ENCODE results near the gene TAGAP. TPM values are rescaled to one million over a fixed set of nuclear protein-coding genes. Genes with fewer than 3 reads are reported as not detected.

TAGAP gene
- total and polyA plus RNA-seq, 2 donors (not counting 1 experiment from before 2014, with no cell fraction given): 167 to 242 TPM

DNA sequence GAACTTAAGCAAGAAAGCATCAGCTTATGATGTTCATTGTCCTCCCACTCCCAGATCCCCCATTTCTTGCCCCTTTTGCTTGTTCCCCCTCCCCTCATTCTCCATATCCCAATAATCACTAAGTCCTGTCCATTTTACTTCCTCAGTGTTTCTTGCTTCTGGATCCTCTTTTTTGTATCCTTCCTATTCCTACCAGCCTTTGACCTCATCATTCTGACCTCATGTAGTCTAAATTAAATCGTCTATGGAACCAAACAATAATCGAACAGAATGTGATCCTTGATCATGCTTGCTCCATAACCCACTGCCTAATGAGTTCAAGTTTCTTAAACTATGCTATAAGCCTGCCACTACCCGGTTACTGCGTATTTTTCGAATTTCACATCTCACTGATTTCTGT is 39.4 kb downstream of the TAGAP start:
- Histone ChIP-seq H2AFZ (ENCODE audit: insufficient read depth, low read depth, low read length, poor library complexity, severe bottlenecking) (no peak overlapping the region), H3K27ac (ENCODE audit: low read length in 2 of 2) (no peak overlapping the region), H3K4me3 (ENCODE audit: control extremely low read depth in 1 of 5, extremely low read depth in 1 of 5, insufficient read depth in 1 of 5, low read depth in 2 of 5, low read length in 4 of 5) (no peak overlapping the region), H3K27me3 (replicated peaks in 1 of 4; ENCODE audit: control extremely low read depth in 1 of 4, control insufficient read depth in 3 of 4, insufficient read depth in 4 of 4, low read length in 3 of 4) (no peaks in the 10 kb centered on the region), H3K4me1 (ENCODE audit: control insufficient read depth in 2 of 2, insufficient read depth in 2 of 2, low read length in 2 of 2) (peaks cover 12 to 21% of the 10 kb centered on the region in 2 donors), H3K9ac (ENCODE audit: low read length) (no peak overlapping the region), H3K36me3 (replicated peaks in 1 of 2; ENCODE audit: control extremely low read depth in 1 of 2, control insufficient read depth in 1 of 2, extremely low read depth in 1 of 2, insufficient read depth in 2 of 2, low read length in 1 of 2) (peaks cover 0 to 1% of the 10 kb centered on the region in 2 experiments), H3K9me3 (ENCODE audit: control extremely low read depth in 1 of 3, control insufficient read depth in 2 of 3, insufficient read depth in 1 of 3, low read length in 2 of 3) (no peaks in the 10 kb centered on the region), H4K20me1 (ENCODE audit: control insufficient read depth, insufficient read depth, low read length, poor library complexity, severe bottlenecking) (no peaks in the 10 kb centered on the region), H3K79me2 (ENCODE audit: control insufficient read depth, insufficient read depth, low read length) (peaks cover 49% of the 10 kb centered on the region), H3K4me2 (replicated peaks; ENCODE audit: low read depth, low read length, poor library complexity, severe bottlenecking) (no peak overlapping the region)
- WGBS (ENCODE audit: insufficient coverage): 97% methylated on average over 5 of the region's 5 CpGs
- no peak for TF ChIP-seq EZH2 (IDR thresholded peaks at IDR 0.05; ENCODE audit: borderline replicate concordance, insufficient read depth, low read depth, low read length, poor library complexity, severe bottlenecking)
- TF ChIP-seq, protein P1, sequence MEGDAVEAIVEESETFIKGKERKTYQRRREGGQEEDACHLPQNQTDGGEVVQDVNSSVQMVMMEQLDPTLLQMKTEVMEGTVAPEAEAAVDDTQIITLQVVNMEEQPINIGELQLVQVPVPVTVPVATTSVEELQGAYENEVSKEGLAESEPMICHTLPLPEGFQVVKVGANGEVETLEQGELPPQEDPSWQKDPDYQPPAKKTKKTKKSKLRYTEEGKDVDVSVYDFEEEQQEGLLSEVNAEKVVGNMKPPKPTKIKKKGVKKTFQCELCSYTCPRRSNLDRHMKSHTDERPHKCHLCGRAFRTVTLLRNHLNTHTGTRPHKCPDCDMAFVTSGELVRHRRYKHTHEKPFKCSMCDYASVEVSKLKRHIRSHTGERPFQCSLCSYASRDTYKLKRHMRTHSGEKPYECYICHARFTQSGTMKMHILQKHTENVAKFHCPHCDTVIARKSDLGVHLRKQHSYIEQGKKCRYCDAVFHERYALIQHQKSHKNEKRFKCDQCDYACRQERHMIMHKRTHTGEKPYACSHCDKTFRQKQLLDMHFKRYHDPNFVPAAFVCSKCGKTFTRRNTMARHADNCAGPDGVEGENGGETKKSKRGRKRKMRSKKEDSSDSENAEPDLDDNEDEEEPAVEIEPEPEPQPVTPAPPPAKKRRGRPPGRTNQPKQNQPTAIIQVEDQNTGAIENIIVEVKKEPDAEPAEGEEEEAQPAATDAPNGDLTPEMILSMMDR (IDR thresholded peaks at IDR 0.05): no peak
- ChIA-PET POLR2A (no interaction called here), CTCF (interaction anchor here (0.7 to 25.2 kb wide), 5 partner anchors 46 to 146 kb away, joined by 3 to 728 read pairs (median 4); no protein-coding TSS in a partner anchor)
- DNase-seq (no peak), ATAC-seq (ENCODE audit: low read depth) (no peak)
- Mint-ChIP-seq H3K4me1 (peaks cover 25% of the 10 kb centered on the region), H3K9me3 (ENCODE audit: insufficient read depth) (no peaks in the 10 kb centered on the region), H3K27me3 (no peaks in the 10 kb centered on the region), H3K4me3 (no peak overlapping the region), H3K27ac (no peak overlapping the region)
- intact Hi-C loops (cut with micrococcal nuclease): no loop called here

DNA sequence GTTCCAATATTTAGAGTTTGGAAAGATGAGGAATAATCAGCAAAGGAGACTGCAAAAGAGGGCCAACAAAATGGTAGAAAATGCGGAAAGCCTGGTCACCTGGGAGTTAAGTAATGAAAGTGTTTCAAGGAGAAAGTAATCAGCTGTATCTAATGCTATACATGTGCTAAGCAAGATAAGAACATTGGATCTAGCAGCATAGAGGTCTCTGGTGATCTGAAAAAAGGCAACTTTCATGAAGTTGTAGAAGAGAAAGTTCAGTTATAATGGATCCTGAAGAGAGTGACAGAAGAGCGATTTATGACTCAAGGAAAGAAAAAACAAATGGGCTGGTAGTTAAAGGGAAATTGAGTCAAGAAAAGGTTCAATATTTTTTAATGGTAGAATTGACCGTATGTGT is 40.2 kb downstream of the TAGAP start:
- no peak overlapping the region for H3K27ac Mint-ChIP-seq
- Histone ChIP-seq H3K4me2 (replicated peaks; ENCODE audit: low read depth, low read length, poor library complexity, severe bottlenecking) (no peak overlapping the region), H3K79me2 (ENCODE audit: control insufficient read depth, insufficient read depth, low read length) (peaks cover 49% of the 10 kb centered on the region), H3K9me3 (ENCODE audit: control extremely low read depth in 1 of 3, control insufficient read depth in 2 of 3, insufficient read depth in 1 of 3, low read length in 2 of 3) (no peaks in the 10 kb centered on the region), H3K36me3 (replicated peaks in 1 of 2; ENCODE audit: control extremely low read depth in 1 of 2, control insufficient read depth in 1 of 2, extremely low read depth in 1 of 2, insufficient read depth in 2 of 2, low read length in 1 of 2) (peaks cover 0 to 1% of the 10 kb centered on the region in 2 experiments), H3K4me3 (ENCODE audit: control extremely low read depth in 1 of 5, extremely low read depth in 1 of 5, insufficient read depth in 1 of 5, low read depth in 2 of 5, low read length in 4 of 5) (no peak overlapping the region), H2AFZ (ENCODE audit: insufficient read depth, low read depth, low read length, poor library complexity, severe bottlenecking) (no peak overlapping the region), H3K27ac (ENCODE audit: low read length in 2 of 2) (no peak overlapping the region), H4K20me1 (ENCODE audit: control insufficient read depth, insufficient read depth, low read length, poor library complexity, severe bottlenecking) (no peaks in the 10 kb centered on the region), H3K9ac (ENCODE audit: low read length) (no peak overlapping the region), H3K27me3 (replicated peaks in 1 of 4; ENCODE audit: control extremely low read depth in 1 of 4, control insufficient read depth in 3 of 4, insufficient read depth in 4 of 4, low read length in 3 of 4) (no peaks in the 10 kb centered on the region), H3K4me1 (ENCODE audit: control insufficient read depth in 2 of 2, insufficient read depth in 2 of 2, low read length in 2 of 2) (peaks cover 14 to 21% of the 10 kb centered on the region in 2 donors)
- no peaks in the 10 kb centered on the region for H3K27me3 Mint-ChIP-seq
- H3K4me1 Mint-ChIP-seq: peaks cover 22% of the 10 kb centered on the region
- no peak for TF ChIP-seq EZH2 (IDR thresholded peaks at IDR 0.05; ENCODE audit: borderline replicate concordance, insufficient read depth, low read depth, low read length, poor library complexity, severe bottlenecking)
- TF ChIP-seq, protein P1 (IDR thresholded peaks at IDR 0.05): no peak
- ATAC-seq (ENCODE audit: low read depth): no peak
- WGBS (ENCODE audit: insufficient coverage): 64% methylated on average over 3 of the region's 3 CpGs
- no peaks in the 10 kb centered on the region for H3K9me3 Mint-ChIP-seq (ENCODE audit: insufficient read depth)
- intact Hi-C loops (cut with micrococcal nuclease): no loop called here
- DNase-seq: no peak
- POLR2A ChIA-PET: no interaction called here
- CTCF ChIA-PET: interaction anchor here (15.2 to 25.2 kb wide), 2 partner anchors 100 to 131 kb away, joined by 478 to 728 read pairs; no protein-coding TSS in a partner anchor
- no peak overlapping the region for H3K4me3 Mint-ChIP-seq
